ENCODE data around the gene MGLL.

GRCh38 chr3:127651516-127652172, 170.7 kb downstream of the MGLL start:
- TF ChIP-seq EZH2 (IDR thresholded peaks at IDR 0.05; ENCODE audit: borderline replicate concordance, insufficient read depth, low read depth, low read length, poor library complexity, severe bottlenecking): no peak
- no peak for TF ChIP-seq CTCF (IDR thresholded peaks at IDR 0.05)
